Choroid plexus epithelial cell (primary cell): ENCODE results near the gene F7.

Source experiments
- DNase-seq: peaks from one replicate; pipeline ENCODE4 v3.0.0-alpha.2; 2010; ENCODE audit warnings: low read depth
- H3K4me3 ChIP-seq: 2 replicates; pipeline ENCODE4 v1.5.1; 2011; ENCODE audit warnings: low read depth, mild to moderate bottlenecking, control low read depth, low read length, moderate library complexity
- CTCF ChIP-seq: conservative IDR thresholded peaks from 2 replicates; pipeline ENCODE4 v1.5.1; 2011; ENCODE audit warnings: low read depth, mild to moderate bottlenecking, control low read depth, inconsistent platforms, low read length, moderate library complexity

Gene F7

GRCh38 chr13:113072376-113072775, 33.2 kb upstream of the F7 start:
- H3K4me3 ChIP-seq: no peak overlapping the region
- DNase-seq: no peak
- TF ChIP-seq CTCF: no peak

GRCh38 chr13:113073942-113074341, 31.6 kb upstream of the F7 start:
- H3K4me3 ChIP-seq: no peak overlapping the region
- no peak for DNase-seq
- no peak for TF ChIP-seq CTCF

GRCh38 chr13:113074401-113074800, 31.2 kb upstream of the F7 start:
- TF ChIP-seq CTCF: no peak
- H3K4me3 ChIP-seq: no peak overlapping the region

DNA sequence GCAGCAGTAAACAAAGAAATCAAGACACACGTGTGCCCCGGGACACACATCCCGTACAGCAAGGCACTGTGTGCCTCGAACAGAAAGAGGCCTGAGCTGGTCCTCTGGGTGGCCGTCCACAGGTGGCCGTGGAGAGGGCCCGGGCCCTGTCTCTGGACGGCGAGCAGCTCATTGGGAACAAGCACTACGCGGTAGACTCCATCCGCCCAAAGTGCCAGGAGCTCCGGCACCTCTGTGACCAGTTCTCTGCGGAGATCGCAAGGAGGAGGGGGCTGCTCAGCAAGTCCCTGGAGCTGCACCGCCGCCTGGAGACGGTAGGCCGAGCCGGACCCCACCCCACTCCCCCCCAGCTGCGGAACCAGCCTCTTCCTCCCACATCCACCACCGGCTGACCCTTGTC, 30.7 kb upstream of the F7 start:
- H3K4me3 ChIP-seq: no peak overlapping the region
- DNase-seq: no peak
- no peak for TF ChIP-seq CTCF

More at GRCh38 chr13:113074401-113074800, 31.2 kb upstream of the F7 start:
- DNase-seq: no peak

GRCh38 chr13:113075711-113076110, 29.9 kb upstream of the F7 start:
- no peak overlapping the region for H3K4me3 ChIP-seq
- no peak for DNase-seq
- TF ChIP-seq CTCF: no peak

DNA sequence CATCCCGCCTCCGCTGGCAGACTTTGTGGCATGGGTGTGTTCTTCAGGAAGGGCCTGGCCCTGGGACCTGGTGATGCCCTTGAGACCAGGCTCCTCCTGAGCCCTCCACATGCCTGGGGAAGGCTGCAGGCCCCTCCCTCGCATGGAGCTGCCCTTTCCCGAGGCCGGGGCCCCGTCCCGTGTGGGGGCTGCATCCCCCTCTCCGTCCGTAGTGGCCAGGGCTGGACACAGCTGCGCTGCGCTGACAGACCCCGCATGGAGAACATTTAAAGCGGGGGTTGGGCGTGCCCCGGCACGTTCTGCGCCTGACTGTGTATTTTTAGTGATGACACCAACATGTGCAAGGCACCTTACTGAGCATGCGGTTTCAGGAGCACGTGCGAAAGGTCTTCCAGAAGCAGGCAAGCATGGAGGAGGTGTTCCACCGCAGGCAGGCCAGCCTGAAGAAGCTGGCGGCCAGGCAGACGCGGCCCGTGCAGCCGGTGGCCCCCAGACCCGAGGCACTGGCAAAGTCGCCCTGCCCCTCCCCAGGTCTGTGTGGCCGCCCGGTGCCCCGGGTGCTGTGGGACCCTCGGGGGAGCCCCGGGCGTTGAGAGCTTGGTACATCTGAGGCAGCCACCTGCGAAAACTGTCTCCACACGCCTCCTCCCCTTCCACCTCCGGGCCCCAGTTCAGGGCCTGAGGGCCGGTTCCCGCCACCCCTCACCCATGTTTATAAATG, 28.8 kb upstream of the F7 start:
- TF ChIP-seq CTCF: no peak
- no peak for DNase-seq
- no peak overlapping the region for H3K4me3 ChIP-seq

DNA sequence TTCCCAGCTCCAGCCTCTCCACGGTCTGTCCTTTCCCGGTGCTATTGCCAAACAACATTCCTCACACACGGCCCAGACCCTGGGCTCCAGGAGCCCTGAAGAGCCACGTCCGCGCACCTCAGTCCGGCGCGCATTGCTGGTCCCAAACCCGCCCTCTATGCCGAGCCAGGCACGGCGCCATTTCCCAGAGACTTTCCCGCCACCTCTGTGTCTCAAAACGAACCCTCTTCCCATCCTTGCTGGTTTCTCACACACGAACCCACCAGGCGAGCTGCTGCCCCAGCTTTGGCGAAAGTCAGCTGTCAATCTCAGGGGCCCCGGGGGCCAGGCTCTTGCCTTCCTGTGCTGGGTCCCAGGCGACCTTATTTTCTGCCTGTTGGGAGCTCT, 28.0 kb upstream of the F7 start:
- no peak for TF ChIP-seq CTCF
- no peak for DNase-seq
- H3K4me3 ChIP-seq: no peak overlapping the region
